Endometrial microvascular endothelial cells (primary cell): ENCODE measurements around the gene XPC. TPM values are rescaled to one million over a fixed set of nuclear protein-coding genes. Genes with fewer than 3 reads are reported as not detected.

Source experiments
- in situ Hi-C: cut with HindIII; loops from 2 replicates; pipeline ENCODE4 v1.10.0; 2017; ENCODE audit warnings: low sequenced_read_pairs, low pct_unique_long_range_greater_than_20kb; ENCODE audit errors: inconsistent ontology term
- total RNA-seq: library from RNA; depleted of rRNA; stranded (reverse); fragments of >200 nt; gene quantifications from one replicate; pipeline ENCODE4 v1.2.3, GENCODE V29; 2015; ENCODE audit errors: inconsistent ontology term

The XPC gene
- total RNA-seq, 1 donor from 2014 or later, result 42.0 TPM

DNA sequence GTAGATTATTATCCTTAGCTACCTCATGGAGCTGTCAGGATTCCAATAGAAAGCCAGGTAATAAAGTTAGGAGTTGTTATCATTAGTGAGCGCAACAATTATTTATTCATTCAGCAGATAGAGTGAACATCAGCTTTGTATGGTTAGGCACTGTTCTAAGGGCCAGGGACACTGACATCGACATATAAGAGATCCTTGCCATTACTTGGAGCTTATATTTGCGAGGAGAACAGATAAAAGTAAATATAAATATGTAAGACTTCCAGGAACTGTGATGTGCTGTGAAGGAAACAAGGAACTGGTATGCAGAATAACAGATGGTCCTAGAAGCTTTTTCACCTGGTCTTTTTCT is 689 bp upstream of the XPC start:
- in situ Hi-C loops, result no loop called here

DNA sequence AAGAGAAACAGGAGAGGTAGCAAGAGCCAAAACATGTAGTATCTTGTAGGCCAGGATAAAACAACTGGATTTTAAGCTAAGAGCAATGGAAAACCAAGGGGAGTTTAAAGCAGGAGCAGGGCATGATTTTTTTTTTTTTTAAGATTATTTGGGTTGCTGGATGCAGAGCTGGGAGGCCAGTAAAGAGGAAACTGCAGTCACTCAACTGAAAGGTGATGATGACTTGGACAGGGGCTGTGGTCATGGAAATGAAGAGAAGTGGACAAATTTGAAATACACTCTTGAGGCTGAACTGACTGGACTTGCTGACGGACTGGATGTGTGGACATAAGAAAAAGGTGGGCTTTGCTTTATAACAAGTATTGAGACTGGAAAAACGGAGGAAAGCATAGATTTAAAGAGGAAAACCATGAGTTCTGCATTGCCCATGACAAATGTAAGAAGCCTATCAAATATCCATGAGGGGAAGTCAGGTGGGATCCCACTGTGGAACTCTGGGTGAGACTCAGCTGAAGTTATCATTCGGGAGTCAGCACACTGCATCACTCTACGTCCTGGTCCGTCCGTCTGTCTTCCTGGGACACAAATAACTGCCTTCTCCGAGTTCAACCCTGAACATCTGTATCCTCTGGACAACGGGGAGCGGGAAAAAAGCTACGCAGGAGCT is 688 bp downstream of the XPC start:
- in situ Hi-C loops, result no loop called here

DNA sequence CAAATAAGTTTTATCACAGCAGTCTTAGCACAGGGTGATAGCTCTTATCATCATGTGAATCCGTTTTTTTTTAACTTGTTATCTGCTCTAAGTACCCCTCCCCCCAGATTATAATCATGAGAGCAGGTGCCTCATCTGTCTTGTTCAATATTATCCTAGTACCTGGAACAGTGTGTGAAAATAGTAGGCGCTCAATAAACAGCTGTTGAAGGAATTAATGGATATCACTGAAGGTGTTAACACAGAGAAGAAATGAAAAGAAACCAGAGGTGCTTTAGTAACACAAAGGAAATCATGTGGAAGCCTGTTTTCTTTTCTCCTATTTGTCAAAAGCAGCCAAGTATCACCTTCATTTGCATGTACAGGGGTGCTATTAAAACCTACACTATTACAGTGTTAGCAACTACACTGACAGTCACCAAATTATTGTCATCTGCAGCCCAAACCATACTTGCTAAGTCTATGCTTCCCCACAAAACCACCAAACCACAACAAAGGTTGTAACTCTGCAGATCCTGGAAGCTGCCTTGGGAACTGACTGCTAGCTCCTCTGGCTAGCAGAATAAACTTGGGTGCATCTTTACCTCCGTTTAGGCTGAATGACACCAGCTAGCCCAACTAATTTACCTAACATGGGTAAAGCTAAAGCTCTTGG is 2.9 kb downstream of the XPC start:
- in situ Hi-C loops, result no loop called here

DNA sequence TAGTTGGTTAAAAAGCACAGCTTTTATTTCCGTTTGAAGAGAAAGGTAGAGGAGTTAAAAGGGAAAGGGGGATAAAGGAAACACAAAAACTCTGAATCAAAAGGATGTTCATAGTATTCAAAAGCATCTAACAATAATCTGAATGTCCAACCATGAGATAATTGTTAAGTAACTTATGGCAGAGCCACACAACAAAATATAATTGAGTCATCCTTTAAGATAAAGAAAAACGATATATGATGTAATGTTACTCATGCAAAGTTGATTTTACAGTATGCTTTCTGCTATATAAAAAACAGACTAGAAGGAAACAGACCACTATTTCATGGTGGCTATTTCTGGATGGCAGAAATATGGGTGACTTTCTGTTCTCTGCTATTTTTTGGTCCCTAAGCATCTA is 3.9 kb downstream of the XPC start:
- in situ Hi-C loops, result no loop called here

DNA sequence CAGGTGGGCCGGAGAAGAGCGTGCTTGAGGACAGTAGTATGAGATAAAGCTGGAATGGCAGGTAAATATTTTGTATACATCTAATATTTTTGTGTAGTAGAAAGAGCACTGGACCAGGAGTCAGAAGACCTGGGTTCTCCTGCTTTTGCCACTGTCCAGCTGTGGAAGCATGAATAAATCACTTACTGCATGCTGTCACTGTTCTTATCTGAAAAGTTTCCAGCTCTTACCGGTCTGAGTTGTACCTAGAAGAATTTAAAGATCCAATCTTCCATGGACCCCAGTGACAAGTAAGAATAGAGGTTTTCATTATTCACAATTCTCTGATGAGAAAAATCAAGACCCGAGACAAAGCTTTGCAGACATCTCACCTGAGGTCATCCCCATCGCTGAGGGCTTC is 5.9 kb downstream of the XPC start:
- in situ Hi-C loops, result no loop called here

DNA sequence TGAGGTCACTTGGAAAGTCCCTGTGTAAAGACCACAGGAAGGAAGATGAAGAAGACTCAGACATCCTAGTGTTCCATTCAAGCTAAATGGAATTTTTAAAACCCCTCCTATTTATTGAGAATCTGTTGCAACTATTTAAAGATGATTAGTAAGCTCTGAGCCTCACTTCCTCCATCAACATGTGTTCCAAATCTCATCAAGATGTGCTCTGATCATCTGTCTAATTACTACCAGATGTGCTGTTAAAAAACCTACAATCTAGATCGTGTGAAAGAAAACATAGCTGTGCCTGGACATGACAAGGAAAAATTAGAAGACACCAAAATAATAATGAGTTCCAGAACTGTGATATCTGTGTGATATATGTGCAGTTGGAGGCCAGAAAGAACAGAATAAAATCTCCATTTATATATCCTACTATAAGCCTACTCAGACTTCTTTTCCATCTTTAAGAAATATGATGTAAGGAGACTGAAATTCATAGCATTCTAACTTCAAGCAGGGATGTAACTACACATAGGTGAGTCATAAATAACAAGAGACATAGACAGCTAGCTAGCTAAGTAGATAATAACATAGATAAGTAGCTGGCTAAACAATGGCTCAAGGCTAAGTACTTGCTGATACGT is 7.8 kb downstream of the XPC start:
- in situ Hi-C loops, result no loop called here

DNA sequence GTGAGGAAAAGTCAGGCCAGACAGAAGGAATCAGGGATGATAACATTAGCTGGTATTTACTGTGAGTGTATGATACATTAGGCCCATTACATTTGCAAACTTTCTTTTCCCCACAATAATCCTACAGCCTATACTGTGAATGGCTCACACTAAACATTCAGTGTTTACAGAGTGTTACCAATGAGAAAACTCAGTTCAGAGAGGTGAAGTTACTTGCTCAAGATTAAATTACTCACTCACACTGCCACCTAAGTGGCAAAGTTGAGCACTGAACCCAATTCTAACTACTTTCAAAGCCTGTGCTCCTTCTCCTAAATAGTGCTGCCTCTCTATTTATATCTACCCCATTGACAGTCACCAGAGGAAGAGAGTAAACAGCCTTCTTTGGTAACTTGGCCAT is 8.5 kb downstream of the XPC start:
- in situ Hi-C loops, result no loop called here

DNA sequence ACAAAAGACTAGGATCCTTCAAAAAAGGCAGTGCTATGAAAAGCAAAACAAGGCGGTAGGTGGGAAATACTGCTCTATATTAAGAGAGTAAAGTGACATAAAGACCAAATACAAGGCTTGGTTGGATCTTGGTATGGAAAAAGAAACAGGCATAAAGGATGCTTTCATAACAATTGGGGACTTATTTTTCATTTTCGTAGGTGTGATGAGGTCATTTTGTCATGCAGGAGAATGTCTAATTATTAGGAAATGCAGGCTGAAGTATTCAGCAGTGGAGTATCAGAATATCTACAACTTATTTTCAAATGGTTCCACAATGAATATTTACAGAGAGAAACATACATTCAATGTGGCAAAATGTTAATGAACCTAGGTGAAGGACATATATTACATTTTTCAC is 9.0 kb downstream of the XPC start:
- in situ Hi-C loops, result no loop called here

DNA sequence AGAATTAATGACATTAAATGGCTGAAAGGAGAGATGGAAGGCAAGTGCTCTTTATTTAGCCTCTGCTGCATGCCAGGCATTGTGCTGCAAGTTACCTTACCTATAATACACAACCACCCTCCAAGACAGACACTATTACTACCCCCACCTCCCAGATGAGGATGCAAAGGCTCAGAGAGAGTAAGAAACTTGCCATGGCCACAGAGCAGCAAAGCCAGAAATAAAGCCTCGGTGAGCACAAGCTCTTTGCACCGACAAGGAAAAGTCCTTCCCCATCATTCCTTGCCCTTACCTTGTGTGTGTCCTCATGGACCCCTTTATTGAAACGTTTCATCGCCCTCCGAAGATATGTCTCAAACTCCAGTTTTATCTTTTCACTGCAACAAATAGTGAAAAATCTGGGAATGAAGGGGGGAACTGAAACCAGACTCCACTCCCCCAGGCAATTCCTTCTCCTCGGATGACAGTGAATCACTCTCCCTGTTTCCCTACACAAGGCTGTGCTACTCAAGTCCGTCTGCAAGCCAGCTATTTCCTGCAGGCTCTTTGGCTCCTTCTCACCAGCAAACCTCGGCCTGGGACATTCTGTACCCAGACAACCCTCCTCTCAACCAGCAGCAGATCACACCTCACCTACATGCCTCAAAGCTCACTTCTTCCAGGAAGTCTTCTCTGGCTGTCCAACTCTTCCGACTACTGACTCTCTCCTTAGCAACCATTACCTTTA is 11.4 kb downstream of the XPC start:
- in situ Hi-C loops, result no loop called here

DNA sequence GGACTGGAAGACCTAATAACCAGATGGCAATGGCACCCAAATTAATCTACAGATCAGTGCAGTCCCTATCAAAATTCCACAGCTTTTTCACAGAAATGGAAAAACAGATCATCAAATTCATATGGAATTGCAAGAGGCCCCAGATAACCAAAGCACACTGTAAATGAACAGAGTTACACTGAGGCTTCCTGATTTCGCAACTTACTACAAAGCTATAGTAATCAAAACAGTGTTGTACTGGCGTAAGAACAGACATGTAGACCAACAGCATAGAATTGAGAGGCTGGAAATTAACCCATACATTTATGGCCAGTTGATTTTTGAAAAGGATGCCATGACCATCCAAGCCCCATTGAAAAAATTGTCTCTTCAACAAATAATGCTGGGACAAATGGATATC is 16.2 kb downstream of the XPC start:
- in situ Hi-C loops, result no loop called here

DNA sequence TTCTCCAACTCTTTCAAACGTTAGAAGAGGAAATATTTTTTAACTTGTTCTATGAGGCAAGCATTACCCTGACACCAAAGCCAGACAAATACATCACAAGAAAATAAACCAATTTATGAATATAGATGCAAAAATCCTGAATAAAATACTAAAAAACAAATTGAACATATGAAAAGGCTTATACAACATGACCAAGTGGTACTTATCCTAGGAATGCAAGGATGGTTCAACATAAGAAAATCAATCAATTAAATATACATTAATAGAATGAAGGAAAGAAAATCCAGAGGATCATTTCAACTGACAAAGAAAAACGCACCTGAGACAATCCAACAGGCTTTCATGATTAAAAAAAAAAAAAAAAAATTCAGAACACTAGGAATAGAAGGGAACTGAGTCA is 17.1 kb downstream of the XPC start:
- in situ Hi-C loops, result no loop called here

DNA sequence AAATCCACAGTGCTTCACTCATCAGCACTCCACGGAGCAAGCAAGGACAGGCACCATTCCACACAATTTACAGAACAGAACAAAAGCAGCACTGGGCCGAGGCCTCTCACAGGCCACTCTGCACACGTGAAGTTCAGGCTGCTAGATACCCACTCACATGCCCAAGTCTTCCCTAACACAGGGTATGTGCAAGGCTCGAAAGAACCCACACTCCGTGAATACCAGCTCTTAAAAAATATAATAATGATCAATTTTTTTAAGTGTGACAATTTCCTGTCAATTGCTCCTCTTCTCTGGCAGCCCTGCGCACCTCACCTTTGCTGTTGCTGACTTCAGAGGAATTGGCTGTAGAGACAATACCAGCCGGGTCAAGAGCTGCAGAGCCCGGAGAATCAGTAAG is 19.0 kb downstream of the XPC start:
- in situ Hi-C loops, result no loop called here

DNA sequence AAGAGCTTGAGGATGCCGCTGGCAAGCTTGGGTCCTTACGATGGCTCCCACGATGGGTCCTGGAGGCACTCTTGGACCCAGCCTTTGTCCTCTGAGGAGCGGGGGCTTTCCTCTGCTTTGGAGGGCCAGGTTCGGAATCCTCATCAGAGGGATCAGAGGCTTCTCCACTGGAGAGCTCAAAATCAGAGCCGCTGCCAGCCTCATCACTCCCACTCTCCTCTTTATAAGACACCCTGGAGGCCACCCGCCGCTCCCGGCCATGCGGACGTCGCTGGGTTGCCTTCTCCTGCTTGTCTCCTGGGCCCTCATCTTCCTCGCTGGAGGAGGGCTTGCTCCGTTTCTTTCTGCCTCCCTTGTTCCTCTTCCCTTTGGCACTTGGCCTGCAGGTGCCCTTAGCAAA is 20.0 kb downstream of the XPC start:
- in situ Hi-C loops, result no loop called here

DNA sequence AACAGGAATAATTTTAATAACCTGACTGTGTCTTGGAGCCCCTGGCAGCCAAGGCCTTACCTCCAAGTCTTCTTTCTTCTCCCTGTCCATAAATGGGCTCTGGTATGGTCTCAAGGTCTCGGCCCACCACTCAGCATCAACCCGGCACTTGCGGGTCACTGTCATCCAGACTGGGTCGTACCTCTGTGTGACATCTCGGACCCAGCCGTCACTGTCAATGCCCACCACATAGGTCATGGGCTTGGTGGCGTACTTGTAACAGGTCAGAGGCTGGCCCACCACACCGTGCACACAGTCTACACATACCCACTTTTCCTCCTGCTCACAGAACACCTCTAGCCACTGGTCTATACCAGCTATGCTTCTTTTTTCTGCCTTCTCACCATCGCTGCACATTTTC is 20.4 kb downstream of the XPC start:
- in situ Hi-C loops, result no loop called here

DNA sequence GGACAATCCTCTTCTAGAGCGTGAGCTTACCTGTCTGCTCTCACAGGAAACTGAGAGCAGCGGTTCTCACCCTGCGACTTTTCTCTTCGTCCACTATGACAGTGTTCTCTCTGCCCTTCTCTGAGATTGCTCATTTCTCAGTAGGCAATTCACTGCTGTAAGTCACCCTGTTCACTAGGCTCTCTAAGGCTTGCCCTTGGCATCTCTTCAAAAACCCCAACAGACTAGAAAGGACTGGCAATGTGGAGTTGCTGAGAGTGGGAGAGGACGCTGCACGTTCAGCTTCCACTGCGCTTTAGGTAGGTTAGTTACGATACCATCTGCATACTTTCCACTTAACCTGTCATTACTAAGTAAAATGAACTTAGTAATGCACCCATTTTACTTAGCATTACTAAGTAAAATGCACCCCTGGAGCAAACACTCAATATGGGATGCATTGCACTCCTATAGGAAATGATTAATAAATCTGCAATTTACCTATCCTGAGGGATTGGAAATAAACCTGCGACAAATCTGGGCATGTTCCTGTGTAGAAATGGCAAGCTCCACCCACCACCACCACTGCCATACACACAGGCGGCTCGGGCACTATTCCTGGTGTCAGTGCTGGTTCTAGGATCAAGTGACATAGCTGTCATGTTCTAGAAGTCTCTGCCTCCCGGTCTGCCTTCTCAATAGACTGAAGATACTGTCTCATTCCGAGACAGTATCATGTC is 21.4 kb downstream of the XPC start:
- in situ Hi-C loops, result no loop called here

DNA sequence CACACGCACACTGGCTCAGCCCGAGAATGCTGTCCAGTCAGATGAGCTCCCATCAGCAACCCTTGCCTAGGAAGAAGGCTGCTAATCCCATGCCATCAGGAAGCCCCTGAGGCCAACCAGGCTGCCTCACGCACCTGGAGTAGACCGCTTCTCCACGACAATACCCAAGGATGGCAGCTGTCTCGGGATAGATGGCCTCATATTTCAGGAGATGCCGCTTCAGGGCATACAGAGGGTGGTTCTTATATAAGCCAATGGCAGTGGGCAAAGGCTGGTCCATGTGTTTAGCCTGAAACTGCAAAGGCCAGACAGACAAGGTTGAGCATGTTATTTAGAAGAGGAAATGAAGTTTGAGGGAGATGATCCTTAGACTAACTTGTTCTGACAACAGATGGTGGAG is 22.2 kb downstream of the XPC start:
- in situ Hi-C loops, result no loop called here

DNA sequence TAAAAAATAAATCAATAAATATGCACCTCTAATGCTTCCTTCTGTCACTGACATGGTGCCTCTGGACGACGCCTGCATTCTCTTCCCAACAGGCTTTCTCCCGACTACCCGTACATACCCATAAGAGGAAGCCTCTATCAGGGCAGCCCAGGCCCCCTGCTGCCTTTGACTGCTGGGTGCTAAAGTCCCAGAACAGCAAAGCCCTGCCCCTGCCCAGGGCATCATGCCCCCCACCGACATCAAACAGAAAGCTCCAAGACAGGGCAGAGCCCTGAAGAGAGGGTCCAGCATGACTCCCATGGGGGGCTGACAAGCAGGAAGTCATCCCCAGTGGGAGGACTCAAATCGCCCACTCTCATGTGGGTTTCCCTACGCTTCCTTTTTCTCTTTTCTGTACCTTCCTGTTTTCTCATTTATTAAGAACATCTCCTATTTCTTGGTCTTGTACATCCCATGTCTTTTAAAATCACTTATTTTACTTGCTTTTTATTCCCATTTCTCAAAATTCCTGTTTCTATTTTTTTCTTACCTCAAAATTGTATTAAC is 23.4 kb downstream of the XPC start:
- in situ Hi-C loops, result no loop called here

DNA sequence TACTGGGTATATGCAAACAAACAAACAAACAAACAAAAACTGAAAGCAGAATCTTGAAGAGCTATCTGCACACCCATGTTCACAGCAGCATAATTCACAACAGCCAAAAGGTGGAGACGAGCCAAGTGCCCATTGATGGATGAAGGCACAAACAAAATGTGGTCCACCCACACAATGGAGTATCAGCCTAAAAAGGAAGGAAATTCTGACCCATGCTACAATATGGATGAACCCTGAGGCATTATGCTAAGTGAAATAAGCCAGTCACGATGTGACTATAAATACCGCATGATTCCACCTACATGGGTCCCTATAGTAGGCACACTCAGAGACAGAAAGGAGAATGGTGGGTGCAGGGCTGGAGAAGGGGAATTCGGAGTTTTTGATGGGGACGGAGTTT is 24.1 kb downstream of the XPC start:
- in situ Hi-C loops, result no loop called here

DNA sequence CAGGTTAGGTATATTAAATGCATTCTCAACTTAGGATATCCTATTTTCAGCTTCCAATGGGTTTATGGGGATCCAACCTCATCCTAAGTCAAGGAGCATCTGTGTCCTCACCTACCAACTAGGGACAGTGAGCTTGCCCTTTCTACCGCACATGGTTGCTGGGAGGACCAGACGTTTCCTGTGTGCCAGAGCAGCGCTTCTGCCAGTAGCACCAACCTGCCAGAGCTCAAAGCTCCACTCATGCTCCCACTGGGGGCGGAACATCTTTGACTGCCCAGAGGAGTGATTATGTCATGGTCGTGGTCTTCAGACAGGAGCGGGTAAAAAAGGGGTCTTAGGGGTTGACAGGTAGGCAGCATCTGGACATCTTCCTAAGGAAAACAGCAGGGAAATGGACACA is 24.7 kb downstream of the XPC start:
- in situ Hi-C loops, result no loop called here
